Measurements from ENCODE around the gene HDAC6. TPM values are rescaled to one million over a fixed set of nuclear protein-coding genes. Genes with fewer than 3 reads are reported as not detected.

Gene HDAC6
- total and polyA plus RNA-seq, 11 donors = 27.7 to 48.6 (median 36.9) TPM

- Histone ChIP-seq H3K9me3 (no peaks in the 10 kb centered on the region), H3K36me3 (no peaks in the 10 kb centered on the region), H3K27ac (no peak overlapping the region), H3K4me1 (no peaks in the 10 kb centered on the region), H3K4me3 (no peak overlapping the region), H3K27me3 (peaks cover 0 to 14% (median 0%) of the 10 kb centered on the region in 9 donors)
- ATAC-seq (no peak), DNase-seq (no peak)
- intact Hi-C loops (cut with DNase I) = no loop called here
- TF ChIP-seq CTCF (IDR thresholded peaks at IDR 0.05) (no peak), POLR2A (IDR thresholded peaks at IDR 0.05) (no peak)
- WGBS, 4 donors = 71 to 88% (median 78%) methylated on average over 6 of the region's 6 CpGs
These were observed 29.3 kb upstream of the HDAC6 start for GRCh38 chrX:48772602-48773001.

- intact Hi-C loops (cut with DNase I) = no loop called here
- TF ChIP-seq POLR2A (IDR thresholded peaks at IDR 0.05) (no peak), CTCF (IDR thresholded peaks at IDR 0.05) (no peak)
- ATAC-seq (no peak), DNase-seq (no peak)
- Histone ChIP-seq H3K4me1 (no peaks in the 10 kb centered on the region), H3K27ac (no peak overlapping the region), H3K4me3 (no peak overlapping the region), H3K27me3 (peaks cover 0 to 30% (median 0%) of the 10 kb centered on the region in 9 donors), H3K36me3 (no peaks in the 10 kb centered on the region), H3K9me3 (no peaks in the 10 kb centered on the region)
- 69 to 82% (median 75%) methylated on average over 13 of the region's 13 CpGs for WGBS, 4 donors
These were observed 24.9 kb upstream of the HDAC6 start for GRCh38 chrX:48776818-48777439.

- WGBS, 4 donors = 70 to 85% (median 76%) methylated on average over 7 of the region's 7 CpGs
- no peak overlapping the region for H3K27ac ChIP-seq
- no peak for ATAC-seq
- no peak for DNase-seq
- no peak overlapping the region for H3K4me3 ChIP-seq
- H3K36me3 ChIP-seq = no peaks in the 10 kb centered on the region
- TF ChIP-seq CTCF (IDR thresholded peaks at IDR 0.05) = no peak
- no peak for TF ChIP-seq POLR2A (IDR thresholded peaks at IDR 0.05)
- H3K9me3 ChIP-seq = no peaks in the 10 kb centered on the region
- intact Hi-C loops (cut with DNase I) = no loop called here
- no peaks in the 10 kb centered on the region for H3K4me1 ChIP-seq
- peaks cover 0 to 35% (median 0%) of the 10 kb centered on the region in 9 donors for H3K27me3 ChIP-seq
These were observed 22.5 kb upstream of the HDAC6 start for GRCh38 chrX:48779399-48779798.

GRCh38 chrX:48781705-48782104 lies 20.2 kb upstream of the HDAC6 start:
- intact Hi-C loops (cut with DNase I) = no loop called here
- H3K9me3 ChIP-seq = no peaks in the 10 kb centered on the region
- no peak overlapping the region for H3K4me3 ChIP-seq
- no peaks in the 10 kb centered on the region for H3K36me3 ChIP-seq
- no peak for DNase-seq
- no peaks in the 10 kb centered on the region for H3K4me1 ChIP-seq
- ATAC-seq = no peak
- 79 to 94% (median 86%) methylated on average over 6 of the region's 6 CpGs for WGBS, 4 donors
- H3K27ac ChIP-seq = no peak overlapping the region
- peaks cover 0 to 44% (median 0%) of the 10 kb centered on the region in 9 donors for H3K27me3 ChIP-seq
- TF ChIP-seq POLR2A (IDR thresholded peaks at IDR 0.05) = no peak
- no peak for TF ChIP-seq CTCF (IDR thresholded peaks at IDR 0.05)

Data from heart left ventricle (tissue), 16 donors.